Measurements from ENCODE around the gene SLC6A18.
"Not testable (repeated sequence)": the region's sequence is repeated elsewhere in the genome, so short reads cannot be mapped to it uniquely, and the experiment has no call there.

SLC6A18 gene

DNA sequence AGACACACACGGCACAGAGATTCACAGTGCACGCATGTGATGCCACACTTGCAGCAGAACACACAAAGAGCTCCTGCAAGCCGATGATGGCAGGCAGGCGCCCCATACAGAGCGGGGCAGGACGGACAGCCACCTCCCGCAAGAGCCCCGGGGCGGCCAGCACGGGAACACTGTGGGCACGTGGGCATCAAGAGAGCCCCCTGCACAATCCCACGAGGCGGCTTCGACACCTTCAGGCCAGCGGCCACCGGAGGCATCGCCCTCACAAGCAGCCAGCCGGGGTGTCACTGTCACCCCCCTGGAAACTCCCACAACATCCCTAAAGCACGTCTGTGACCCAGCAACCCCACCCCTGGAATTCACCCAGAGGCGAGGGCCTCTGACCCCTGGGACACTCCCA is 51.7 kb downstream of the SLC6A18 start:
- DNase-seq (ENCODE audit: low spot score): no peak

DNA sequence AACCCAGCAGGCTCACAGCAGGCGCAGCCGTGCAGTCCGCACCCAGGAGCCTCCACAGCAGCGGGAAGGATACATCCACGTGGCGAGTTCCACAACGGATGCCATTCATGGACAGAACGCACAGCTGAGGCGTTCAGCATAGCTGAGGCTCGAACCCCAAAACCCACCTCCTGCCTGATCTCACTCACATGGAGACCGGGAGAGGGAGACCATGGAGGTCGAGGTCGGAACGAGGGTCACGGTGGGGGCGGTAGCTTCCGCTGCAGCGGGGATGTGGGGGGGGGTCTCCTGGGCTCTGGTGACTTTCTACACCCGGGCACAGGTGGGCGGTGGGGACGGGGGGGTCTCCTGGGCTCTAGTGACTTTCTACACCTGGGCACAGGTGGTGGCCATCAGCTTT is 52.1 kb downstream of the SLC6A18 start:
- no peak for DNase-seq (ENCODE audit: low spot score)

DNA sequence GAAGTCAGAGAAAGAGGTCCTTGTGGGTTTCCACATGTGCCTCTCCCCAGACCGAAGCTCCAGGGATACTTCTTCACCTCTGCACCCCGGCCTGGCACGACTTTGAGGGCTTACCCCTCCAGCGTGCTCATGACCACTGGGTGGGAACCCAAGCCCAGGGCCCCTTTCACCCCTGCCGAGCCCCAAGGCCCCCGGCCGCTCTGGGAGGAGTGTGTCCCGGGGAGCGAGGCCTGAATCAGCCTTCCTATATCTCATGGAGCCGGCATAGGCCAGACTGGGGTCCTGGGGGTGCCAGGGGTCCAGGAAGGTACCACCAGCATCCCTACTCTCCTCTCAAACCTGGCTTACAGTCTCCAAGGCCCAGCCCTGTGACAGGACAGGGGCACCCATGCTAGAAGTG is 52.6 kb downstream of the SLC6A18 start:
- DNase-seq (ENCODE audit: low spot score): no peak

DNA sequence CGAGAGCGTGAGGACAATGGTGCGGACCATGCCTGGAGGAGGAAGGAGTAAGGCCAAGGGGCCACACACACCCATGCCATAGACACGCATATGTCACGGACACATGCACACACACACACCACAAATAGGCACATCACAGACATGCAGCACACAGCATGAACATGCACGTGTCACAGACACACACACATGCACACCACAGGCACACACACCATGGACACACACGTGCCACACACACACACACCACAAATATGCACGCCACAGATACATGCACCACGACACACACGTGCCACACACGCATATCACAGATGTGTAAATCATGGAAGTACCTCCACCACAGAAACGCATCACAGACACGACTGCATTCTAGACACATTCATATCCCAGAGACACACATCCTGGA is 53.0 kb downstream of the SLC6A18 start:
- no peak for DNase-seq (ENCODE audit: low spot score)

DNA sequence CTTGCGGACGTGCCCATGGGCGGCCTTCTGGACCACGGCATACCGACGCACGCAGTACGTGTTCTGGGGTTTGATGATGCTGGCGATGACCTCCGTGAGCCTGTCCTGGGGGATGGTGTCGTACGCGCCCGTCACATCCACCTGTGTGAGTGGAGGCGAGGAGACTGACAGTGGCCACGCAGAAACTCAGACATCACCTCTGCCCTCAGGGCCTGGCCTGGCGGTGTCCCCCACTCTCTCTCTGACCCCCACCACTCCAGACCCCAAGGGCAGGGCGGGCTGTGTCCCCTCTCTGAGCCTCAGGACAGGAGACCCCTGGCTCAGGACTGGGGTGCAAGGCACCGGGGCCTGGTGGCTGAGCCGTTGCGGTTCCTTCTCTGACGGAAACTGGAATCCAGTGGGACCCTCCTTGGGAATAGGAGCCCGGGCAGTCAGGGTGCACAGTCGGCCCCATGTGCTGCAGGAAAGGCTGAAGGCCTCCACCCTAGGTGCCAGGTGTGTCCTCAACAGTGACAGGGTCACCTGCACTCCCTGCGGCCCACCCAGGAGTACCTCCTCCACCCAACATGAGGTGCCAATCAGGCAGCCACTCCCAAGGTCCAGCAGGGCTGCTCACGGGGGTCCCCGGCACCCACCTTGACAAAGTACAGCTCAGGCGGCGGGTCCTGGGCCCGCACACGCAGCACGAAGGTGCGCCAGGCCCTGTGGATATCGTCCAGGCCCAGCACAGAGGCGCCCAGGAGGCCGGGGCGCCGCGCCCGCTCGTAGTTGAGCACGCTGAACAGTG is 53.7 kb downstream of the SLC6A18 start:
- no peak for DNase-seq (ENCODE audit: low spot score)

DNA sequence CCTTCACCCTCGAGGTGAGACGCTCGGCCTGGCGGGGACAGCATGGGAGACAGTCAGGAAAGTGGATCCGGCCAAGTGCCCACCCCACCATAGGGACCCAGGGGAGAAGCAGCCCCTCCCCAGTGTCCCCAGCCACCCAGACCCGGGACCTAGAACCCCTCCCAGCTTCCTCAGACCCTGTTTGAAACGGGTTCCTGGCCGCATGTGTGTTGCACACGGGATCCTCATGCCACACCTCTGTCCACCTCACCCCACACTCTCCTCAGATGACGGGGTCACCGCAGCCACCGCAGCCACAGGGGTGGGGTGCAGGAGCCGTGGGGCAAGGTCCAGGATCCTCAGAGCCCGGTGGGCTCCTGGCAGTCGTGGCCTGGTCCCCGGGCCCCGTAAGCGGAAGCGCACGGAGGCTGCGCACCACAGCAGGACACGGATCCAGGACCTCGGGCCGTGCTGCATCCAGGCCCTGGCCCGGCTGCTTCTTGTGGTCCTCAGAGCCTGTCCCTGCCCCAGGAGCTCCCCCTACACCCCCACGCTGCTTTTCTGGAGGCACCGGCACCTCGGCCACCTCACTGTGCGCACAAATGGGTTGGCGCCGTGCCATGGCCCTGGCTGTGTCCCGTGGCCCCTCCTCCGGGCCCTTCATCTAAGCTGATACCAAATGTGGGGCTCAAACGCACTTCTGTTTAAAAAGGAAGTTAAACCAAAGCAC is 54.4 kb downstream of the SLC6A18 start:
- no peak for DNase-seq (ENCODE audit: low spot score)

DNA sequence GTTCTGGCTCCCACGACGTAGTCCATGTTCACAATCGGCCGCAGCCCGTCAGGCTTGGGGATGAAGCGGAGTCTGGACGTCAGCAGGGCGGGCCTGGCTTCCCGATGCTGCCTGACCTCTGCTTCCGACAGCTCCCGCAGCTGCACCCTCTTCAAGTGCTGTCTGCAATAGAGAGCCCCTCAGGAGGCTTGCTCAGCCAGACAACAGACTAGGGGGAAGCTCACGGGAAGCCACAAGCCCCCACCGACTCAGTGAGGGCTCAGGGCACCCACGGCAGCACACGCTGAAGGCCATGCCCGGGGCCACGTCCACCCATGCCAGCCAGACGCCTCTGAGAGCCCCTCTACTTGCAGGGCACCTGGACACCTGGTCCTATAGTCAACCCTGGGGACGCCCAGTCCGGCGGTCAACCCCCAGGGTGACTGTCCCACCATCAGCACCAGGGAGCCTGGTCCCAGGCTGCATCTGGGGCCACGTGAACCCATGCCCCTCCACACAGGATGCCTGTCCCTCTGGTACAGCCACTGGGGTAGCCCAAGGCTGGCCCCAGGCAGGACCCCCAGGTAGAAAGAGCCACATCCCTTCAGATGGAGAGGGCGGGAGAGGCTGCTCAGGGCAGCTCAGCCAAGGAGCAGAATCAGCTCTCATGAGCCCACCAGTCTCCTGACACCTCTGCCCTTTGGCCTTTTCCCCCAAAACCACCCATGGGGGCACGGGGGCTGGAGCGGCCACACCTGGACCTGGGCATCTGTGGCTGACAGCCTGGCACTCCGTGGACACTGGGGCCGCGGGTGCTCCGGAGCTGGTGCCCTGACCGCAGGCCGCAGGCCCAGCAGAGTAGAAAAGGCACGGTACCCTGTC is 55.2 kb downstream of the SLC6A18 start:
- DNase-seq (ENCODE audit: low spot score): no peak

DNA sequence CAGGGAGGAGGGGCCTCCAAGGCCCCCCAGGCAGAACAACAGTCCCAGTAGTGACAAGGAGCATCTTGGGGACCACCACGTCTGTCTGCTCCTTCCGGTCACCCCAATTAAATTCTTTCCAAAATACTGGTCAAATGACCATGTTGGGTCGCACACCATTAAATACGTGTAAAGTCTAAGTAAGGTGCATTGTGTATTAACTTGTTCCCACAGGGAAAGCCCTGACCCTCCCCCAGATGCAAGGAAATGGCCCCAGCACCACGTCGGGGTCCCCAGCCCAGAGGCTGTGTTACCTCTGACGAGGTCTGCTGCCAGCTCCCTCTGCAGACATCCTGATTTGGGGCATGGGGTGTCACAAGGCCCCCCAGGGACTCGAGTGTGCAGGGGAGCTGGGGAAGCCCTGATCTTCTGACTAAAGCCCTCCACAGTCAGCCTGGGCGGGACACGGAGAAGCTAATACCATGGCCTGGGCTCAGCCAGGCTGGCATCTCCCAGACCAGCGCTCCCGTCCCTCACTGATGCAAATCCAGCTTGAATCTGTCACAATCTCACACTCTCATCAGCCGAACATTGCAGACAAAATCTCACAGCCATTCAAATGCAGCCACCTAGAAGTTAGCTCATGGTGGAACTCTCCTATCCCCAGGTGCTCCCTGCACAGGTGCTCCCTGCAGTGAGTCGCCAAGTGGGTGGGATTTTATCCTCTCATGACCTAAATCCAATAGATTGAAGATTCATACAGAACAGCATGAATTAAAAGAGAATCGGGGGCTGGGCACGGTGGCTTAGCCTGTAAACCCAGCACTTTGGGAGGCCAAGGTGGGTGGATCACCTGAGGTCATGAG is 56.1 kb downstream of the SLC6A18 start:
- no peak for DNase-seq (ENCODE audit: low spot score)

DNA sequence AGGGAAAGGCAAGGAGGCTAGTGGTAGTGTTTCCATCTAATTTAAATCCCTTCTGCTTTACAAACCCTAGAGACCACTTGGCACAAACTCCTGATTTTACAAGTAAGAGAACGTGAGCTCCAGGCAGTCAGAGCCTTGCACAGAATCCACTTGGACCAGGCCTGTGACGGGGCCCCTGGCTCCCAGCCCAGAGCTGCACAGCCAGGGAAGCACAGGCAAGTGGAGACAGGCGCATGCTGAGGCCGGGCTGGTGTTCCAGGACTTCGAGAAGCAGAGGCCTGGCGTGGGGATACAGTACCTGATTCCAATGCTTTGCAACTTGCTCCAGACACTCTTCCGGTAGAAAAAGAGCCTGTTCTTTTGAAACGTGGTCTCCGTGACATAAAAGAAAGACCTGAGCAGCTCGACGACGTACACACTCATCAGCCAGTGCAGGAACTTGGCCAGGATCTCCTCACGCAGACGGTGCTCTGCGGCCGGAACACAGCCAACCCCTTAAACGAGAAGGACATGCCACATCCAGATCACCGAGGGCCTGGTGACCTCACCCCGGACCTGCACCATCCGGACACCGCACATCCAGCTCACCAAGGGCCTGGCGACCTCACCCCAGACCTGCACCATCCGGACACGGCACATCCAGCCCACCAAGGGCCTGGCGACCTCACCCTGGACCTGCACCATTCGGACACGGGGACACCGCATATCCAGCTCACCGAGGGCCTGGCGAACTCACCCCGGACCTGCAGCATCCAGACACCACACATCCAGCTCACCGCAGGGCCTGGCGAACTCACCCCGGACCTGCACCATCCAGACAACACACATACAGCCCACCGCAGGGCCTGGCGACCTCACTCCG is 57.2 kb downstream of the SLC6A18 start:
- DNase-seq (ENCODE audit: low spot score): peak; percentile 3

DNA sequence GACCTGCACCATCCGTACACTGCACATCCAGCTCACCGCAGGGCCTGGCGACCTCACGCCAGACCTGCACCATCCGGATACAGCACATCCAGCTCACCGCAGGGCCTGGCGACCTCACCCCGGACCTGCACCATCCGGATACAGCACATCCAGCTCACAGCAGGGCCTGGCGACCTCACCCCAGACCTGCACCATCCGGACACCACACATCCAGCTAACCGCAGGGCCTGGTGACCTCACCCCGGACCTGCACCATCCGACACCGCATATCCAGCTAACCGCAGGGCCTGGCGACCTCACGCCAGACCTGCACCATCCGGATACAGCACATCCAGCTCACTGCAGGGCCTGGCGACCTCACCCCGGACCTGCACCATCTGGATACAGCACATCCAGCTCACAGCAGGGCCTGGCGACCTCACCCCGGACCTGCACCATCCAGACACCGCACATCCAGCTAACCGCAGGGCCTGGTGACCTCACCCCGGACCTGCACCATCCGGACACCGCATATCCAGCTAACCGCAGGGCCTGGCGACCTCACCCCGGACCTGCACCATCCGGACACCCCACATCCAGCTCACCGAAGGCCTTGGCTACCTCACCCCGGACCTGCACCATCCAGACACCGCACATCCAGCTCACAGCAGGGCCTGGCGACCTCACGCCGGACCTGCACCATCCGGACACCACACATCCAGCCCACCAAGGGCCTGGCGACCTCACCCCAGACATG is 58.0 kb downstream of the SLC6A18 start:
- DNase-seq (ENCODE audit: low spot score): not testable (repeated sequence)

DNA sequence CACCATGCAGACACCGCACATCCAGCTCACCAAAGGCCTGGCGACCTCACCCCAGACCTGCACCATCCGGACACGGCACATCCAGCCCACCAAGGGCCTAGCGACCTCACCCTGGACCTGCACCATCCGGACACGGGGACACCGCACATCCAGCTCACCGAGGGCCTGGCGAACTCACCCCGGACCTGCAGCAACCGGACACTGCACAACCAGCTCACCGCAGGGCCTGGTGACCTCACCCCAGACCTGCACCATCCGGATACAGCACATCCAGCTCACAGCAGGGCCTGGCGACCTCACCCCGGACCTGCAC is 58.5 kb downstream of the SLC6A18 start:
- not testable (repeated sequence) for DNase-seq (ENCODE audit: low spot score)

DNA sequence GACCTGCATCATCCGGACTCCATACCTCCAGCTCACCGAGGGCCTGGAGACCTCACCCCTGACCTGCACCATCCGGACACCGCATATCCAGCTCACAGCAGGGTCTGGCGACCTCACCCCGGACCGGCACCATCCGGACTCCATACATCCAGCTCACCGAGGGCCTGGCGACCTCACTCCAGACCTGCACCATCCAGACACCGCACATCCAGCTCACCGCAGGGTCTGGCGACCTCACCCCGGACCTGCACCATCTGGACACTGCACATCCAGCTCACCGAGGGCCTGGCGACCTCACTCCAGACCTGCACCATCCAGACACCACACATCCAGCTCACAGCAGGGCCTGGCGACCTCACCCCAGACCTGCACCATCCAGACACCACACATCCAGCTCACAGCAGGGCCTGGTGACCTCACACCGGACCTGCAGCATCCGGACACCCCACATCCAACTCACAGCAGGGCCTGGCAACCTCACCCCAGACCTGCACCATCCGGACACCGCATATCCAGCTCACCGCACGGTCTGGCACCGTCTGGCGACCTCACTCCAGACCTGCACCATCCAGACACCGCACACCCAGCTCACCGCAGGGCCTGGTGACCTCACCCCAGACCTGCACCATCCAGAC is 59.3 kb downstream of the SLC6A18 start:
- not testable (repeated sequence) for DNase-seq (ENCODE audit: low spot score)

DNA sequence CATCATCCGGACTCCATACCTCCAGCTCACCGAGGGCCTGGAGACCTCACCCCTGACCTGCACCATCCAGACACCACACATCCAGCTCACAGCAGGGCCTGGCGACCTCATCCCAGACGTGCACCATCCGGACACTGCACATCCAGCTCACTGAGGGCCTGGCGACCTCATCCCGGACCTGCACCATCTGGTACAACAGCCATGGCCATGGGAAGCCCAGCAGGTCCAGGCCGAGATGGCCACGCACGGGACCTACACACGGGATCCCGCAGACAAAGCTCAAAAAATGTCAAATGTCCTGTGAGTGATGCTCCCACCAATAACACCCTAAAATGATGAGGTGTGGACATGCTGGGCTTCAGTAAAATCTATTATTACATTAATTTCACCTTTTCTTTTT is 60.0 kb downstream of the SLC6A18 start:
- no peak for DNase-seq (ENCODE audit: low spot score)

DNA sequence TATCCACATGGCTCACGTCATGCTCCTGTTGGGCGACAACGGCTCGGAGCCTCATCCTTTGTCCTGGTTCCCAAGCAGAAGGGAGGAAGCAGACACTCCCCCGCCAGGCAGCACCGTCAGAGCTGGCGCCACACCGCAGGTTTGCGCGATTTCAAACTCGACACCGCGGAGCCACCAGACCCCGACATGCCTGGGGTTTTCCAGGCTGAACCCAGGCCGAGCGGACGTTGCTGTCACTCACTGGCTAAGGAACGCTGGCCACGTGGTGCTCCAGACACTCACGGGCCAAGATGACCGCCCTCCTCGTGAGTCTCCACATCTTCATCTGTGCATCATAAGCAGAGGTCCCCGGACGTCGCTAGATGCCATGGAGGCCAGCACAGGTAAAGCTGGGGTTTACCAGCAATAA is 60.7 kb downstream of the SLC6A18 start:
- DNase-seq (ENCODE audit: low spot score): no peak

DNA sequence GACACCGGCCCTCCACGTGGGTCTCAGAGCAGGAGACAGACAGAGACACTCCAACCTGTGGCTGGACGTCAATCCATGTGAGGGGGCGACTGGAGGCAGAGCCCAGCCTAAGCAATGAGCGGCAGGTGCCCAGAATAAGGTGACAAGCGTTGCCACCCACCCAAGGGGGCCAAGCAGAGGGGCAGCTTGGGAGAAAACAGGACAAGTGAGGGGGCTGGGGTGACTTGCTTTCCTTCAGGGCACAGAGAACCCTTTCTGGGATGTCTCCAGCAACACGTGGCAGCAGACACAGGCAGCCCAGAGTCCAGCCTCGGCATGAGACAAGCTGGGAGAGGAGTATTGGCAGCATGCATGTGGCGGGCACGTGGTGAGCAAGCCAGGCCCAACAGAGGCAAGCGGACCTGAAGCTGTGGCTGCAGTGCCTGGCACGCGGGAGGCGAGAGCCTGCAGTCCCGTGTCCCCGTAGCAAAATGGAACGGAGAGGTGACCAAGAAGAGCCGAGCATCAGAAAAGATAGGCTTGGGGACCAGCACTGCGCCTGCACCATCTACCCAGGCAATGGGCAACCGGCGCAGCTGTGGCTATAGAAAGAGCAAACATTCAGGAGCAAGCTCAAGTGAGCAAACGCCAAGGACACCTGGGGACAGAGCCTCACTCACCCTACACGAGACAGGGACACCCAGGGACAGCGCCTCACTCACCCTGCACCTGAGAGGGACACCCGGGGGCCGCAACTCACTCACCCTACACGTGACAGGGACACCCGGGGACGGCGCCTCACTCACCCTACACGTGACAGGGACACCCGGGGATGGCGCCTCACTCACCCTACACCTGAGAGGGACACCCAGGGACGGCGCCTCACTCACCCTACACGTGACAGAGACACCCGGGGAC is 63.5 kb downstream of the SLC6A18 start:
- no peak for DNase-seq (ENCODE audit: low spot score)

DNA sequence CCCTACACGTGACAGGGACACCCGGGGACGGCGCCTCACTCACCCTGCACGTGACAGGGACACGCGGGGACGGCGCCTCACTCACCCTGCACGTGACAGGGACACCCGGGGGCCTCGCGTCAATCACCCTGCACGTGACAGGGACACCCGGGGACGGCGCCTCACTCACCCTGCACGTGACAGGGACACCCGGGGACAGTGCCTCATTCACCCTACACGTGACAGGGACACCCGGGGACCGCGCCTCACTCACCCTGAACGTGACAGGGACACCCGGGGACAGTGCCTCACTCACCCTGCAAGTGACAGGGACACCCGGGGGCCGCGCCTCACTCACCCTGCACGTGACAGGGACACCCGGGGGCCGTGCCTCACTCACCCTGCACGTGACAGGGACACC is 64.4 kb downstream of the SLC6A18 start:
- DNase-seq (ENCODE audit: low spot score): not testable (repeated sequence)

DNA sequence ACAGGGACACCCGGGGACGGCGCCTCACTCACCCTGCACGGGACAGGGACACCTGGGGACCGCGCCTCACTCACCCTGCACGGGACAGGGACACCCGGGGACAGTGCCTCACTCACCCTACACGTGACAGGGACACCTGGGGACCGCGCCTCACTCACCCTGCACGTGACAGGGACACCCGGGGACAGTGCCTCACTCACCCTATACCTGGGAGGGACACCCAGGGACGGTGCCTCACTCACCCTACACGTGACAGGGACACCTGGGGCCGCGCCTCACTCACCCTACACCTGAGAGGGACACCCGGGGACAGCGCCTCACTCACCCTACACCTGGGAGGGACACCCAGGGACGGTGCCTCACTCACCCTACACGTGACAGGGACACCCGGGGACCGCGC is 65.8 kb downstream of the SLC6A18 start:
- not testable (repeated sequence) for DNase-seq (ENCODE audit: low spot score)

DNA sequence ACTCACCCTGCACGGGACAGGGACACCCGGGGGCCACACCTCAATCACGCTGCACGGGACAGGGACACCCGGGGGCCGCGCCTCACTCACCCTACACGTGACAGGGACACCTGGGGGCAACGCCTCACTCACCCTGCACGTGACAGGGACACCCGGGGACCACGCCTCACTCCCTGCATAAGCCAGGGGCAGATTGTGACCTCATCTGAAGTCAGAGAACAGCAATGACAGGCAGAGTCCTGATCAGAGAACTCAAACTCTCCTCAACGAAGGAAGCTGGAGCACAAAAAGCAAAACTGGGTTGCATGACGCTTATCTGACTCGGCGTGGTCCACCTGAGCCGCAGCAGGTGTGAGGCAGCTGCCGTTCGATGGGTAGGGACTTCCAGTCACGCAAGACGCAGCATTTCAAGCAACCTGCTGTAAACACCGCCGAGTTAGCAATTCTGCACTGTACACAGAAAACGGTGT is 66.5 kb downstream of the SLC6A18 start:
- no peak for DNase-seq (ENCODE audit: low spot score)

DNA sequence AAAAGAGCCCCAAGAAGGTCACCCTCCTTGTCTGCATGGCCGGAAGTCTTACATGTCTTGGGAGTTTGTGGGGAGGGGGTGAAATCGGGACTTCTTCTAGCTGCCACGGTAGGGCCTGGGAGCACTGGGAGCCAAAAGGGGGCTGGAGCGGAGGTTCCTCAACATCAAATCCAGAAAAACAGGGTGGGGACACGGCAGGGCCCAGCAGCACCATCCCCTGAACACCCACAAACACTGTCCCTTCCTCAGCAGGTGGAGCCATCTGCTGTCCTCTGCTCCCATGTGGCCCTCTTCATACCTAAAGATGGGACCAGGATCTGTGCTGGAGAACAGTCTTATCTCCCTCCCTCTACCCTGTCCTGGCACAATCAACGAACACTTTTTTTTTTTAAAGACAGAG is 67.0 kb downstream of the SLC6A18 start:
- DNase-seq (ENCODE audit: low spot score): no peak
